Thymus (tissue), 11 donors: Measurements from ENCODE around the gene UBTD1. TPM values are rescaled to one million over a fixed set of nuclear protein-coding genes. Genes with fewer than 3 reads are reported as not detected.

Source experiments
- DNase-seq, 9 donors: peaks; one replicate each; pipeline ENCODE4 v3.0.0-alpha.2; 2013; ENCODE audit warnings: low spot score in 9 of 9, low read depth in 6 of 9, missing footprints in 1 of 9
- H3K27ac ChIP-seq, 2 donors: one replicate each; pipeline ENCODE4 v1.5.1; 2013; ENCODE audit warnings: control low read depth in 1 of 2, low read depth in 1 of 2, low read length in 1 of 2, mild to moderate bottlenecking in 1 of 2, moderate library complexity in 1 of 2
- H3K27me3 ChIP-seq, 2 donors: one replicate each; pipeline ENCODE4 v1.5.1; 2013; ENCODE audit warnings: low read length in 1 of 2; ENCODE audit not compliant: control insufficient read depth in 2 of 2, insufficient read depth in 1 of 2
- H3K36me3 ChIP-seq, 2 donors: one replicate each; pipeline ENCODE4 v1.5.1; 2013; ENCODE audit warnings: low read length in 1 of 2, mild to moderate bottlenecking in 1 of 2, moderate library complexity in 1 of 2; ENCODE audit not compliant: control insufficient read depth in 2 of 2, insufficient read depth in 2 of 2
- H3K4me1 ChIP-seq, 2 donors: one replicate each; pipeline ENCODE4 v1.5.1; 2013; ENCODE audit warnings: low read length in 2 of 2; ENCODE audit not compliant: control insufficient read depth in 2 of 2, insufficient read depth in 2 of 2
- H3K4me3 ChIP-seq, 2 donors: one replicate each; pipeline ENCODE4 v1.5.1; 2013; ENCODE audit warnings: low read length in 2 of 2, control low read depth in 1 of 2, mild to moderate bottlenecking in 1 of 2
- H3K9me3 ChIP-seq, 2 donors: one replicate each; pipeline ENCODE4 v1.5.1; 2013; ENCODE audit warnings: low read length in 1 of 2, mild to moderate bottlenecking in 1 of 2; ENCODE audit not compliant: control insufficient read depth in 2 of 2, insufficient read depth in 1 of 2
- WGBS: extraction: QIAGEN DNeasy Blood & Tissue Kit; methylation state at CpG from one replicate; pipeline ENCODE4 v1.1.7; 2013; 5-methylcytosine and 5-hydroxymethylcytosine counted together
- polyA plus RNA-seq: library from polyadenylated mRNA; stranded (reverse); fragments of 200-250 nt; gene quantifications from one replicate; pipeline ENCODE4 v1.2.3, GENCODE V29; 2013
- total RNA-seq: library from RNA; stranded (reverse); fragments of 120-200 nt; gene quantifications from one replicate; pipeline ENCODE4 v1.2.4, GENCODE V29; 2013
- donor health status: healthy.

The UBTD1 gene
- total and polyA plus RNA-seq, 2 donors: 2.5 to 7.8 TPM

DNA sequence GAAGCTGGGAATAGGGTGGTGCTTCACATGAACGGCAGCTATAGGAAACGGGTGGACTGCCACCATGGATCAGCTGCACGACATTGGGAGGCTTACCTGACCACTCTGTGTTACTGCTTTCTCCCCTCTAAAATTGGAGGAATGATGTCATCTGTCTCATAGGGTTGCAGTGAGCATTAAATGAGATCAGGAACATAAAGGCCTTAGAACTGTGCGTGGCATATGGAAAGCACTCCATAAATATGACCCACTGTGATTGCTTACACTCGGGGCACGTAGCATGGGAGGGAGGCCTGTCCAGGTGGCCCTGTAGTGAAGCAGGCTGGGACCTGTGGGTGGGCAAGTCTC is 100.5 kb downstream of the UBTD1 start:
- WGBS: 96% methylated on average over 6 of the region's 6 CpGs
- Histone ChIP-seq H3K4me3 (no peak overlapping the region), H3K27ac (no peak overlapping the region), H3K9me3 (no peaks in the 10 kb centered on the region), H3K27me3 (no peaks in the 10 kb centered on the region), H3K4me1 (no peaks in the 10 kb centered on the region), H3K36me3 (no peaks in the 10 kb centered on the region)
- no peak for DNase-seq

DNA sequence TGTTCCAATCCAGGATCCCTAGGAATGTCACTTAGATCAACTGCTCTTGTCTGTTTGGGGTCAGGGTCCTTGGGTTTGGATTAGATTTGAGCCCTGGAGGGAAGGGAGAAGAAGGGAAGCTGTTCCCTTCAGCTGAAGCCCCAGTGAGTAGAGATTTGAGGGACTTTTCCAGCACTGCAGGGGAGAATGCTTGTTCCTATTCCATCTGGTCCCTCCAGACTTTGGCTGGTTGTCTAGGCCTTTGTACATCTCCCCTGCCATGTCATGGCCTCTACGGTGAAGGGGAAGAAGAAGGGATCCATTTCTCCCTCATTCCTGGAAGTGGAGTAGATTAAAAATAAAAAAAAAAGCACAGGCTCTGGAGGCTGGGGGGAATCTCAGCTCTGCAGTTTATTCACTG is 101.9 kb downstream of the UBTD1 start:
- H3K27me3 ChIP-seq: no peaks in the 10 kb centered on the region
- no peaks in the 10 kb centered on the region for H3K4me1 ChIP-seq
- WGBS: 96% methylated on average over 1 of the region's 1 CpG
- no peak for DNase-seq
- no peaks in the 10 kb centered on the region for H3K36me3 ChIP-seq
- H3K4me3 ChIP-seq: no peak overlapping the region
- H3K9me3 ChIP-seq: no peaks in the 10 kb centered on the region
- H3K27ac ChIP-seq: no peak overlapping the region

DNA sequence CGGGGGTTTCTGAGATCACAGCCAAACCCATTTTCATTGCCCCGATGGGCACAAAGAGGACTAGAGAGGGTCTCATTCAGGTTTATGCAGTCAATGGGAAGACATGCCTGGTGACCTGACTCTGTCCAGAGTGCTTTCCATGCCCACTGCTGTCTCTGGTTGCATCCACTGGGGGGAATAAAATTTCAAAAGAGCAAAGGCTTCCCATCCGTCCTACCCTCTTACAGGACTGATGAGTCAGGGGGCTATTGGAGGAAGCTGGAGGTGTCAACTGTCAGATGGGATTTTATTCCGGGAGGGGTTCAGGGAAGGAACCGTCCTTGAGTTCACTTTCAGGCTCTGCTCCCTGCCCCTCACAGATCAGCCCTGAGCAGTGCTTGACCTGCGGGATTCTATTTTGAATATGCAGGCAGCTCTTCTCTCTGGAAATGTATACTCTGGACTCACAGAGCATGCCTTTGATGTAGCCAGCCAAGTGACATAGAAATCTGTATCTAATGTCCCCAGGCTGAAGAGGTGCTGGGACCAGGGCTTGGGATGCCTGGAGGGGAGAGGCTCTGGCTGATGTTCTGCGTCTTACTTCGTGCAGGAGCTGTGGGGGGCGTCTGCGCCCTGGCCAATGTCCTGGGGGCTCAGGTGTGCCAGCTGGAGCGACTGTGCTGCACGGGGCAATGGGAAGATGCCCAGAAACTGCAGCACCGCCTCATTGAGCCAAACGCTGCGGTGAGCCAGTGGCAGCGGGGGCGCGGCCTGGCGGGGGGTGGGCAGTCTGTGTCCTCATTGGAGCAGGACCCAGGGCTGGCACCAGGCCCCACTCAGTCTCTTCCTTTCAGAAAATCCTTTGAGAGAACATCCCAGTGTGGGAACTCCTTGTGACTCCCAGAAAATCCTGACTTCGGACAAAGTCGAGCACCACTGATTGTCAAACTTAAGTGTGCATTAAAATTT is 102.8 kb downstream of the UBTD1 start:
- Histone ChIP-seq H3K4me1 (no peaks in the 10 kb centered on the region), H3K9me3 (no peaks in the 10 kb centered on the region), H3K27me3 (no peaks in the 10 kb centered on the region), H3K4me3 (no peak overlapping the region), H3K27ac (no peak overlapping the region), H3K36me3 (no peaks in the 10 kb centered on the region)
- 95% methylated on average over 21 of the region's 21 CpGs for WGBS
- DNase-seq: no peak

DNA sequence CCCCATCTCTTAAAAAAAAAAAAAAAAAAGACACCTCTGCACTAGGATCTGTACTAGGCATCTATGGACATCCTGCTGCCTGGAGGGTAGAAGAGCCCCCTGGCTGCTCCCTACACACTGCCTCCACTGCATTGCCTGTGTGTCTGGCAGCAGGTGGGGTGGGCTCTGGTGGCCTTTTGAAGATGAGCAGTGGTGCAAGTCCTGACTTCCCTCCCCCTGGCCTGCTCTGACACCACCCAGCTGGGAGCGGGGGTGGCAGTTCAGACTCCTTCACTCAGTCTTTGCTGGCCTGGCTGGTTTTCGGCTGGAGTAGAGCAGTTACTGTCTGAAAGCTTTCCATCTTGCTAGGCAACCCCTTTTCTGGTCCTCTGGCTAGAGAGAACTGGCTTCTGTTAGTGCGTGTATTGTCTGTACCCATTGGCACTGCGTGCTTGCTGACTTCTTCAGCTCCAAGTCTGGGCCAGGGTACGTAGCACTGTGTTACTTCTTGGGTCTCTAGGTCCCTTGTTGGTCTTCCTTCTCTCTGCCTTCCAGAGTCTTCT is 108.4 kb downstream of the UBTD1 start:
- Histone ChIP-seq H3K4me1 (no peaks in the 10 kb centered on the region), H3K27ac (no peak overlapping the region), H3K36me3 (no peaks in the 10 kb centered on the region), H3K27me3 (no peaks in the 10 kb centered on the region), H3K4me3 (no peak overlapping the region), H3K9me3 (no peaks in the 10 kb centered on the region)
- DNase-seq: no peak
- WGBS: 97% methylated on average over 5 of the region's 5 CpGs

DNA sequence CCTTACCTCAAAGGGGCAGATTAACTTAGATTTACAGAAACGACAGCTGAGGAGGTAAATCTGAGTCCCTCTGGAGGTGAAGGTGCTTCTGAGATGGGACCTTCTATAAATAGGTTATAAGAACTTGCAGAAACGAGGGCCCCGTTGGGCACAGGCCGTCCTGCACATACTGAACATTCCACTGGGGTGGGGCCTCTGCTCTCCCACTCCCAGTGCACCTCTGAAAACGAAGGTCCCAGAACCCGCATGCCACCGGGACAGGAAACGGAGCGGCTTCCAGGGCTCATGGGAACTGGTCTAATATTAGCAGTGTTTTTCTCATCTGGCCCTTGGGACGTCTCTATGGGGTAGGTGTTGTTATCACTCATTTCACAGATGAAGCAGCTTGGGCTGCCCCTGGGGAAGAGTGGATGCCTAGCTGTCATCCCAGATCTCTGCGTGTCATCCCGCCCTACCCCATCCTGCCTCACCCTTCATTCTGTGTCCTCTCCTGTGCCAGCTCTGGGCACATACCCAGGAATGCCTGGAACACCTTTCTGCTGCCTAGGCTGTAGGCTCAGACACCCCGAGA is 110.4 kb downstream of the UBTD1 start:
- WGBS: 95% methylated on average over 13 of the region's 13 CpGs
- Histone ChIP-seq H3K4me3 (no peak overlapping the region), H3K36me3 (no peaks in the 10 kb centered on the region), H3K27me3 (no peaks in the 10 kb centered on the region), H3K9me3 (no peaks in the 10 kb centered on the region), H3K27ac (no peak overlapping the region), H3K4me1 (no peaks in the 10 kb centered on the region)
- no peak for DNase-seq

DNA sequence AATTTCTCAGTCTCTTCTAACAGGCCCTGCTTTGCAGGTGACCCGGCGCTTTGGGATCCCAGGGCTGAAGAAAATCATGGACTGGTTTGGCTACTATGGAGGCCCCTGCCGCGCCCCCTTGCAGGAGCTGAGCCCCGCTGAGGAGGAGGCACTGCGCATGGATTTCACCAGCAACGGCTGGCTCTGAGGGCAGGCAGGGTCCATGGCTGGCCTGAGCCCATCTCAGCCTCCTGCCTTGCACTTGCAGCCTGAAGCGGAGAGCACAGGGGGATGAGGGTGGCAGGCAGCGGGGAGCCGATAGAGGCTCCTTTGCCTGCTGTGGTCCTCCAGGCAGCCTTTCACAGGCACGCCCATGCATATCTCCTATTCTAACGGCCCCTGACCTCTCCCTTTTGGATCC is 112.7 kb downstream of the UBTD1 start:
- 97% methylated on average over 12 of the region's 12 CpGs for WGBS
- Histone ChIP-seq H3K36me3 (no peaks in the 10 kb centered on the region), H3K9me3 (no peaks in the 10 kb centered on the region), H3K4me3 (no peak overlapping the region), H3K4me1 (no peaks in the 10 kb centered on the region), H3K27ac (no peak overlapping the region), H3K27me3 (no peaks in the 10 kb centered on the region)
- DNase-seq: no peak

DNA sequence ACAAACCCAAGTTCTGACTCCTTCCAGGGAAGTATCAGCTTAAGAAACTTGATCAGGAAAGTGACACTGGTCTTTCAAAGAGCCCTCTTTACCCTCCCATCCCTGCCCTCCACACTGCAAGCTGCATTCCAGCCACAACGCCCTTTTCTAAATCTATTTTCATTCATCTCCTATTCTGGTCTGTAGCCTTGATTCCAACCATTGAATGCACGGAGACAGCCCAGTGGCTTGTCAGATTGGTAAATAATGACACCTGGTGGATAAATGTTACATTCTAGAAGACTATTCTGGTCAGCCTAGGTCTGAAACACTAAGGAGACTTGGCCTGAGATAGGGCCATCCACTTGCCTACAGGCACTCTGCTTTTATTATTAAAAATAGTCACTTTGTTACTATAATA is 113.7 kb downstream of the UBTD1 start:
- H3K36me3 ChIP-seq: no peaks in the 10 kb centered on the region
- no peaks in the 10 kb centered on the region for H3K4me1 ChIP-seq
- DNase-seq: no peak
- WGBS: 85% methylated on average over 2 of the region's 2 CpGs
- no peak overlapping the region for H3K27ac ChIP-seq
- no peaks in the 10 kb centered on the region for H3K9me3 ChIP-seq
- H3K27me3 ChIP-seq: no peaks in the 10 kb centered on the region
- H3K4me3 ChIP-seq: no peak overlapping the region

DNA sequence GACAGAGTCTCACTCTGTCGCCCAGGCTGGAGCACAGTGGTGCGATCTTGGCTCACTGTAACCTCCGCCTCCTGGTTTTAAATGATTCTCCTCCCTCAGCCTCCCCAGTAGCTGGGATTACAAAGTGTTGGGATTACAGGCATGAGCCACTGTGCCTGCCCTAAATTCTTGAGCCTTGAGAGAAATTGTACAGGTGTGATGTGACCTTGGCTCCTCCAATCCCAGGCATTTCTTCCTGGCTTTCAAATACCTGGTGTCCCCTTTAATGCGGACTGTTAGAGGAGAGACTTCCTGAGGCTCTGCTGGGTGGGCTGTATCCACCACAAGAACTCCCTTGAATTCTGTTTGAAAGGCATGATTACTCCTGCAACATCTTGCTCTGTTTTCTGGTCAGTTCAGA is 119.6 kb downstream of the UBTD1 start:
- no peaks in the 10 kb centered on the region for H3K27me3 ChIP-seq
- H3K36me3 ChIP-seq: no peaks in the 10 kb centered on the region
- no peaks in the 10 kb centered on the region for H3K4me1 ChIP-seq
- no peaks in the 10 kb centered on the region for H3K9me3 ChIP-seq
- DNase-seq: no peak
- H3K4me3 ChIP-seq: no peak overlapping the region
- H3K27ac ChIP-seq: no peak overlapping the region
- 96% methylated on average over 4 of the region's 4 CpGs for WGBS

DNA sequence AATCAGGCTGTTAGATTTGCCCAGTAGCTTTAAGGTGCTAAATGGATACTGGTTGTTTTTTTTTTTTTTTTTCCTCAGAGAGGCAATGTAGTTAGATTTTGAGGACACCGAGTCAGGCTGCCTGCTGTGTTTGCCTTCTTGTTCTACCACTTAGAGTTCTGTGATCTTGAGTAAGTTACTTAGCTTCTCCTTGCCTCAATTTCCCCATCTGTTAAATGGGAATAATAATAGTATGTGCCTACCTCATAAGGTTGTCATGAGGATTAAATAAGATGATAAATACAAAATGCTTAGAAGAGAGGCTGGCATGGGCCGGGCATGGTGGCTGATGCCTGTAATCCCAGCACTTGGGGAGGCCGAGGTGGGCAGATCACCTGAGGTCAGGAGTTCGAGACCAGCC is 120.0 kb downstream of the UBTD1 start:
- Histone ChIP-seq H3K4me3 (no peak overlapping the region), H3K27ac (no peak overlapping the region), H3K9me3 (no peaks in the 10 kb centered on the region), H3K36me3 (no peaks in the 10 kb centered on the region), H3K4me1 (no peaks in the 10 kb centered on the region), H3K27me3 (no peaks in the 10 kb centered on the region)
- no peak for DNase-seq
- 98% methylated on average over 4 of the region's 4 CpGs for WGBS
